ENCODE data around the gene SVOP. TPM values are rescaled to one million over a fixed set of nuclear protein-coding genes. Genes with fewer than 3 reads are reported as not detected.

SVOP gene
- total and polyA plus RNA-seq, 2 of the 8 experiments (the other 6 are each of a cell fraction or from before 2014, with no cell fraction given): 0.06 TPM; not detected in 1

DNA sequence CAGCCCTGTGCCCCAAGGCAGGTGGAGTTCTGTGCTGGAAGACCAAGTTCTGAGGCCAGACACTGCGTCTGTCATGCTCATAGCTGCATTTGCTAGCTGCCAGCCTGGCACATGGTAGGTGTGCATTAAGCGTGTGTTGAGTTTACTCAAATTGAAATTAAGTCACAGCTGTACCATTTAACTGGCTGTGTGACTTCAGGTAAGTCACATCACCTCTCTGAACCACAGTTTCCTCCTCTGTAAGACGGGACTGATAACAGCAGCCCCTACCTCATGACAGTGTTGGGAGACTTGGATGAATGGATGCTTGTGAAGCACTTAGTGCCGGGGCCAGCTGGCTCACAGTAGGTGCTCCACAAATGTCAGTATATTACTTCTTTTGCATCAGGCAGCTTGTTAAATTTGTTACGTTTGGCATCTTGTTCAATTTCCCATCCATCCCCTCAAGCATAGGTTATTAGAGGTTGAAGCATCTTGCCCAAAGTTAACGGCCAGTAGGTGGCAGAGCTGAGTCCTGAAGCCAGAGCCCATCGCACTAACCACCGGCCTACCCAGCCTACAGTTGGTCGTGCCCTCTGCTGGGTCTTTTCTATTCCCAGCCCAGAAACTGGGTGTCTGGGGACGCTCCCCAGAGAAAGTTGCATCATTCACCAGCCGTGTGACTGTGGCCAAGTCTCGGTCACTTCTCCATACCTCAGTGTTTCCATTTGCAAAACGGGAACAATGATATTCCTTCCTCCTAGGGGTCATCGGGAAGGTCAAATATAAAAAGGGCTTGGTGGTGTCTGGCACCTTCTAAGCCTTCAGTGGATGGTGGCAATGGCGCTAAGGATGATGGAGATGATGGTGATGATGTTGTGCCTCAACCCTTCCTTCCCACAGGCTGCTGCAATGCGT lies 136.5 kb downstream of the SVOP start:
- Histone ChIP-seq H4K20me1 (replicated peaks in 1 of 2; ENCODE audit: control insufficient read depth in 1 of 2, insufficient read depth in 2 of 2, low read length in 2 of 2) (no peaks in the 10 kb centered on the region), H3K23ac (ENCODE audit: insufficient read length) (no peak overlapping the region), H4K8ac (ENCODE audit: extremely low read depth, insufficient read depth, low read length) (no peak overlapping the region; the same call in 1 of the 2 replicates), H4K5ac (ENCODE audit: insufficient read length, low read depth, low read length) (no peak overlapping the region), H3K56ac (replicated peaks; ENCODE audit: insufficient read length, low read depth, low read length) (no peak overlapping the region), H3K14ac (ENCODE audit: insufficient read length) (no peak overlapping the region), H2BK12ac (ENCODE audit: low read depth, low read length) (0 out of 2 replicates have a peak overlapping the region, but pooled peaks have one; percentile 7), H3K27me3 (replicated peaks in 1 of 4; ENCODE audit: control insufficient read depth in 3 of 4, extremely low read depth in 1 of 4, insufficient read depth in 3 of 4, low read length in 3 of 4) (no peaks in the 10 kb centered on the region), H3K4ac (replicated peaks; ENCODE audit: insufficient read length, low read depth, low read length) (no peak overlapping the region), H2BK5ac (ENCODE audit: low read depth, low read length) (no peak overlapping the region), H2BK15ac (ENCODE audit: low read length) (peak overlapping the region; percentile 97; the same call in 1 of the 2 replicates), H2BK120ac (replicated peaks; ENCODE audit: low read depth, low read length) (no peak overlapping the region), H3K9ac (replicated peaks in 1 of 4; ENCODE audit: extremely low read depth in 1 of 4, low read depth in 3 of 4, low read length in 3 of 4) (no peak overlapping the region; a peak in 1 of 7 replicates), H3K9me3 (ENCODE audit: insufficient read depth in 2 of 2, low read depth in 1 of 2, low read length in 1 of 2) (no peaks in the 10 kb centered on the region), H3K23me2 (ENCODE audit: low read depth, low read length) (no peaks in the 10 kb centered on the region), H2AFZ (ENCODE audit: low read length) (no peak overlapping the region), H3K18ac (ENCODE audit: extremely low read depth, low read length) (peak overlapping the region; percentile 63; the same call in 1 of the 2 replicates), H3K36me3 (ENCODE audit: control insufficient read depth in 2 of 4, insufficient read depth in 4 of 4, low read length in 3 of 4) (no peaks in the 10 kb centered on the region), H3K4me3 (ENCODE audit: extremely low read depth in 1 of 4, insufficient read depth in 2 of 4, low read depth in 3 of 4, low read length in 4 of 4) (no peak overlapping the region), H3K79me1 (ENCODE audit: low read depth, low read length) (no peaks in the 10 kb centered on the region), H2AK5ac (ENCODE audit: low read depth, low read length) (no peak overlapping the region), H2BK20ac (ENCODE audit: low read length) (peak overlapping the region; percentile 43; the same call in 1 of the 2 replicates), H3K4me1 (replicated peaks in 1 of 4; ENCODE audit: control insufficient read depth in 3 of 4, insufficient read depth in 4 of 4, low read length in 3 of 4) (peaks cover 0 to 5% (median 3%) of the 10 kb centered on the region in 4 experiments; a peak in 5 of 7 replicates), H4K91ac (replicated peaks; ENCODE audit: insufficient read length, low read length) (no peak overlapping the region), H3K4me2 (ENCODE audit: insufficient read depth in 1 of 2, low read depth in 2 of 2, low read length in 2 of 2) (no peak overlapping the region), H3K79me2 (ENCODE audit: control insufficient read depth in 1 of 2, insufficient read depth in 2 of 2, low read length in 2 of 2) (no peaks in the 10 kb centered on the region), H3K27ac (ENCODE audit: low read depth, low read length) (no peak overlapping the region)
- WGBS, 2 experiments (ENCODE audit: extremely low coverage in 1 of 2, insufficient coverage in 1 of 2, insufficient read length in 1 of 2, insufficient replicate concordance in 2 of 2, low coverage in 1 of 2, low lambda C conversion rate in 2 of 2, missing lambda C conversion rate in 1 of 2): 70% methylated on average over 16 of the region's 16 CpGs; no CpG with 5 or more reads in 1 of the 2 experiments
- POLR2A ChIA-PET (ENCODE audit: partially characterized antibody): no interaction called here
- FAIRE-seq (peak; percentile 90), DNase-seq (ENCODE audit: low read depth in 1 of 2, low spot score in 2 of 2) (peak; percentile 15 to 90)
- CTCF ChIA-PET (ENCODE audit: partially characterized antibody): interaction anchor here (0.5 to 7.9 kb wide), 49 partner anchors 9 to 1774 kb away, joined by 3 to 71 read pairs (median 4); partner anchors contain the start of genes SSH1 and SVOP
- TF ChIP-seq TBP (IDR thresholded peaks at IDR 0.05; ENCODE audit: low read depth, low read length) (no peak), NRF1 (IDR thresholded peaks at IDR 0.05; ENCODE audit: low read depth, low read length) (no peak), HDAC6 (IDR thresholded peaks at IDR 0.05; ENCODE audit: low read depth, low read length) (no peak), FOSL1 (IDR thresholded peaks at IDR 0.05; ENCODE audit: insufficient read depth, low read depth, low read length) (no peak), TEAD4 (IDR thresholded peaks at IDR 0.05; ENCODE audit: low read depth, low read length) (no peak), ATF3 (IDR thresholded peaks at IDR 0.05; ENCODE audit: insufficient read depth, low read depth, low read length) (no peak), ZNF274 (IDR thresholded peaks at IDR 0.05; ENCODE audit: borderline replicate concordance, extremely low read depth, low read length) (no peak), KDM1A (IDR thresholded peaks at IDR 0.05; ENCODE audit: borderline replicate concordance, low read length) (peak; percentile 59; the same call in 1 of the 2 replicates), RFX5 (IDR thresholded peaks at IDR 0.05; ENCODE audit: borderline replicate concordance, low read depth, low read length) (no peak)
- TF ChIP-seq, protein P1, sequence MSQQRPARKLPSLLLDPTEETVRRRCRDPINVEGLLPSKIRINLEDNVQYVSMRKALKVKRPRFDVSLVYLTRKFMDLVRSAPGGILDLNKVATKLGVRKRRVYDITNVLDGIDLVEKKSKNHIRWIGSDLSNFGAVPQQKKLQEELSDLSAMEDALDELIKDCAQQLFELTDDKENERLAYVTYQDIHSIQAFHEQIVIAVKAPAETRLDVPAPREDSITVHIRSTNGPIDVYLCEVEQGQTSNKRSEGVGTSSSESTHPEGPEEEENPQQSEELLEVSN (IDR thresholded peaks at IDR 0.05): 0 out of 2 replicates have a peak, but pooled peaks have one; percentile 19
